Measurements from ENCODE around the gene ANKRD13A. TPM values are rescaled to one million over a fixed set of nuclear protein-coding genes. Genes with fewer than 3 reads are reported as not detected.
A peak's percentile ranks its signal among the peaks of the same experiment; 100 is the strongest.

ANKRD13A gene
- total RNA-seq, 1 experiment from 2014 or later: 19.9 TPM

GRCh38 chr12:109993091-109993490 is 6.1 kb upstream of the ANKRD13A start:
- Histone ChIP-seq H3K4me2 (ENCODE audit: low read length) (no peak overlapping the region), H3K9ac (ENCODE audit: low read length) (no peak overlapping the region), H3K27me3 (ENCODE audit: insufficient read depth, low read length) (no peaks in the 10 kb centered on the region), H3K4me3 (replicated peaks in 1 of 2; ENCODE audit: low read depth in 1 of 2, low read length in 2 of 2) (no peak overlapping the region), H3K36me3 (ENCODE audit: control insufficient read depth in 1 of 2, insufficient read depth in 2 of 2, low read length in 2 of 2) (peaks cover 3 to 6% of the 10 kb centered on the region in 2 experiments; a peak in 1 of 4 replicates), H3K4me1 (ENCODE audit: control insufficient read depth in 1 of 2, insufficient read depth in 2 of 2, low read length in 2 of 2) (peaks cover 4 to 18% of the 10 kb centered on the region in 2 experiments; a peak in 3 of 4 replicates), H3K79me2 (ENCODE audit: insufficient read depth, low read length) (peaks cover 33% of the 10 kb centered on the region), H3K9me2 (ENCODE audit: insufficient read depth) (no peaks in the 10 kb centered on the region), H4K20me1 (ENCODE audit: insufficient read depth) (no peaks in the 10 kb centered on the region), H3K27ac (ENCODE audit: low read depth, low read length) (no peak overlapping the region), H2AFZ (ENCODE audit: low read depth, low read length, poor library complexity, severe bottlenecking) (no peak overlapping the region), H3K9me3 (ENCODE audit: control insufficient read depth in 1 of 2, insufficient read depth in 1 of 2, low read depth in 1 of 2, low read length in 2 of 2) (no peaks in the 10 kb centered on the region)
- RAD21 ChIA-PET (ENCODE audit: low non-redundant PET in 1 of 2, low total read pairs in 2 of 2, uncharacterized antibody in 2 of 2, unreplicated experiment in 2 of 2): no interaction called here
- DNase-seq (ENCODE audit: low read depth, low spot score) (no peak), ATAC-seq (no peak)
- POLR2A ChIA-PET: no interaction called here
- intact Hi-C loops (cut with micrococcal nuclease): no loop called here
- BruUV-seq (replicated peaks): no TSS peak
- CTCF ChIA-PET: no interaction called here
- TF ChIP-seq SIN3A (IDR thresholded peaks at IDR 0.05; ENCODE audit: low read depth) (no peak), POLR2A (IDR thresholded peaks at IDR 0.05; ENCODE audit: borderline replicate concordance, extremely low read depth, insufficient read depth, insufficient read length) (no peak), EZH2 (IDR thresholded peaks at IDR 0.05) (no peak), CBX3 (IDR thresholded peaks at IDR 0.05; ENCODE audit: low read depth) (no peak)

DNA sequence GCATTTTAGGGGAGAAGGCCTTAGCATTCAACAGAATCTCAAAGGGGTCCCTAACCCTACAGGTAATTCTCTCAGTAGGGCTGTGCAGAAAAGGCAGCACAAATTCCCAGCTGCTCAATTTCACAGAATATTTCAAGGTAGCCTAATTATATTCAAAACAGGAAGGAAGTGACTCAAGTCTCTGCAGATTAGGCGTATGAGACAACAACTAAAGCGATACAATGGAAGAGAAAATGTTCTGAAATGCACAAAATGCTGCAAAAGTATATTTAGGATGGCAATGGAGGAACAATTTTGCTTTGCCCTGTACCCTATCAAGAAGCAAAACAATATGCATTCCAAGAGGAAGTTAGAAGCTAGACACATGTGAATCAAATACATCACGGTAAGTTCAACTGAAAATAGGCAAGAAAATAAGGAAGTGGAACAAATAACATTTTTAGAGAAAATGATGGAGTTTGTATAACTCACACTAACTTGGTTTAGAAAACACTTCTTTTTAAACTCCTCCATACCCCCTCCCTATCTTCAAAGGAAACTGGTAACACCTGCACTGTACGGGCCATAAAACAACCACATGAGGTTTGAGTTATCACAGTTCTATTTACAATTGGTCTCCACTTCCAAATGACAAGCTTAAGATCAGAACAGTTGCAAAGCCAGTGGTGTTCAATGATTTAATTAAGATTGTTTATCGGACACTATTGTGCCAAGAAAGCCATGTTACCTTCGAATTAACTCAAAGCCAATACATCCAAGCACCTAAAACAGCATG is 4.6 kb upstream of the ANKRD13A start:
- TSS peak; percentile 43 for BruUV-seq (replicated peaks)
- TF ChIP-seq ZFX (IDR thresholded peaks at IDR 0.05) (no peak), ELF1 (IDR thresholded peaks at IDR 0.05; ENCODE audit: borderline replicate concordance, low read depth) (no peak), YY1 (IDR thresholded peaks at IDR 0.05; ENCODE audit: extremely low read depth, insufficient replicate concordance, low read depth, low read length) (no peak), EZH2 (IDR thresholded peaks at IDR 0.05) (no peak), SIN3A (IDR thresholded peaks at IDR 0.05; ENCODE audit: low read depth) (no peak), EZH2phosphoT487 (IDR thresholded peaks at IDR 0.05; ENCODE audit: borderline replicate concordance) (no peak), ATF3 (IDR thresholded peaks at IDR 0.05) (no peak), MAX (IDR thresholded peaks at IDR 0.05) (no peak), RAD21 (IDR thresholded peaks at IDR 0.05; ENCODE audit: low read depth) (no peak), JUND (IDR thresholded peaks at IDR 0.05) (no peak), CEBPB (IDR thresholded peaks at IDR 0.05; ENCODE audit: low read depth) (no peak)
- TF ChIP-seq, protein P1, sequence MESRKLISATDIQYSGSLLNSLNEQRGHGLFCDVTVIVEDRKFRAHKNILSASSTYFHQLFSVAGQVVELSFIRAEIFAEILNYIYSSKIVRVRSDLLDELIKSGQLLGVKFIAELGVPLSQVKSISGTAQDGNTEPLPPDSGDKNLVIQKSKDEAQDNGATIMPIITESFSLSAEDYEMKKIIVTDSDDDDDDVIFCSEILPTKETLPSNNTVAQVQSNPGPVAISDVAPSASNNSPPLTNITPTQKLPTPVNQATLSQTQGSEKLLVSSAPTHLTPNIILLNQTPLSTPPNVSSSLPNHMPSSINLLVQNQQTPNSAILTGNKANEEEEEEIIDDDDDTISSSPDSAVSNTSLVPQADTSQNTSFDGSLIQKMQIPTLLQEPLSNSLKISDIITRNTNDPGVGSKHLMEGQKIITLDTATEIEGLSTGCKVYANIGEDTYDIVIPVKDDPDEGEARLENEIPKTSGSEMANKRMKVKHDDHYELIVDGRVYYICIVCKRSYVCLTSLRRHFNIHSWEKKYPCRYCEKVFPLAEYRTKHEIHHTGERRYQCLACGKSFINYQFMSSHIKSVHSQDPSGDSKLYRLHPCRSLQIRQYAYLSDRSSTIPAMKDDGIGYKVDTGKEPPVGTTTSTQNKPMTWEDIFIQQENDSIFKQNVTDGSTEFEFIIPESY (IDR thresholded peaks at IDR 0.05; ENCODE audit: extremely low read depth, insufficient replicate concordance, low read length): no peak

More for the DNA sequence above, 4.6 kb upstream of the ANKRD13A start:
- Histone ChIP-seq H3K36me3 (ENCODE audit: control insufficient read depth in 1 of 2, insufficient read depth in 2 of 2, low read length in 2 of 2) (0 out of 4 replicates have a peak, but pooled peaks cover 0 to 2% of the 10 kb centered on the region in 2 experiments), H2AFZ (ENCODE audit: low read depth, low read length, poor library complexity, severe bottlenecking) (no peak overlapping the region), H3K27me3 (ENCODE audit: insufficient read depth, low read length) (no peaks in the 10 kb centered on the region), H3K27ac (ENCODE audit: low read depth, low read length) (no peak overlapping the region), H3K9me3 (ENCODE audit: control insufficient read depth in 1 of 2, insufficient read depth in 1 of 2, low read depth in 1 of 2, low read length in 2 of 2) (no peaks in the 10 kb centered on the region), H3K4me3 (replicated peaks in 1 of 2; ENCODE audit: low read depth in 1 of 2, low read length in 2 of 2) (peak overlapping the region in 1 of 2 experiments; percentile 82; a peak in 2 of 4 replicates), H3K4me1 (ENCODE audit: control insufficient read depth in 1 of 2, insufficient read depth in 2 of 2, low read length in 2 of 2) (peaks cover 10 to 25% of the 10 kb centered on the region in 2 experiments; a peak in 3 of 4 replicates), H3K9ac (ENCODE audit: low read length) (peak overlapping the region; percentile 66), H3K79me2 (ENCODE audit: insufficient read depth, low read length) (peaks cover 33% of the 10 kb centered on the region), H3K4me2 (ENCODE audit: low read length) (peak overlapping the region; percentile 94), H4K20me1 (ENCODE audit: insufficient read depth) (no peaks in the 10 kb centered on the region), H3K9me2 (ENCODE audit: insufficient read depth) (no peaks in the 10 kb centered on the region)
- intact Hi-C loops (cut with micrococcal nuclease): no loop called here
- ChIA-PET POLR2A (no interaction called here), CTCF (no interaction called here), RAD21 (ENCODE audit: low non-redundant PET in 1 of 2, low total read pairs in 2 of 2, uncharacterized antibody in 2 of 2, unreplicated experiment in 2 of 2) (no interaction called here)
- ATAC-seq (no peak), DNase-seq (ENCODE audit: low read depth, low spot score) (no peak)
